Stimulated activated naive CD8-positive, alpha-beta T cell treated with anti-CD3 and anti-CD28 coated beads, Interleukin-15, Interleukin-2, amounts not matched to agents 100 ng/mL and 50 ng/mL, for 24 hours (primary cell): ENCODE data around the gene RPL14.
"Not testable (repeated sequence)": the region's sequence is repeated elsewhere in the genome, so short reads cannot be mapped to it uniquely, and the experiment has no call there.

ENCODE experiments used
- H3K27ac Mint-ChIP-seq: one replicate; pipeline ENCODE4 v1.8.0; 2021; ENCODE audit warnings: mild to moderate bottlenecking, mixed read lengths
- H3K27me3 Mint-ChIP-seq: one replicate; pipeline ENCODE4 v1.8.0; 2021; ENCODE audit warnings: mixed read lengths
- H3K36me3 Mint-ChIP-seq: one replicate; pipeline ENCODE4 v1.8.0; 2021; ENCODE audit warnings: low read depth, mixed read lengths
- H3K4me1 Mint-ChIP-seq: one replicate; pipeline ENCODE4 v1.8.0; 2021; ENCODE audit warnings: low read depth, mixed read lengths
- H3K4me3 Mint-ChIP-seq: one replicate; pipeline ENCODE4 v1.8.0; 2021; ENCODE audit warnings: mild to moderate bottlenecking, mixed read lengths
- H3K9me3 Mint-ChIP-seq: one replicate; pipeline ENCODE4 v1.8.0; 2021; ENCODE audit warnings: mixed read lengths

RPL14 gene

GRCh38 chr3:40452876-40453730 lies 4.0 kb upstream of the RPL14 start:
- Mint-ChIP-seq H3K36me3 (peaks cover 13% of the 10 kb centered on the region), H3K27me3 (no peaks in the 10 kb centered on the region), H3K4me3 (peak overlapping the region; percentile 91), H3K4me1 (peaks cover 29% of the 10 kb centered on the region), H3K9me3 (no peaks in the 10 kb centered on the region), H3K27ac (peak overlapping the region; percentile 92)

- no peak overlapping the region for H3K27ac Mint-ChIP-seq
Observed at GRCh38 chr3:40453933-40454332, 3.2 kb upstream of the RPL14 start.

GRCh38 chr3:40455328-40455727 lies 1.8 kb upstream of the RPL14 start:
- Mint-ChIP-seq H3K36me3 (peaks cover 35% of the 10 kb centered on the region), H3K9me3 (no peaks in the 10 kb centered on the region), H3K4me1 (peaks cover 50% of the 10 kb centered on the region), H3K27me3 (no peaks in the 10 kb centered on the region), H3K27ac (no peak overlapping the region), H3K4me3 (peak overlapping the region; percentile 92)

More at GRCh38 chr3:40453933-40454332, 3.2 kb upstream of the RPL14 start:
- Mint-ChIP-seq H3K4me3 (peak overlapping the region; percentile 91), H3K36me3 (peaks cover 21% of the 10 kb centered on the region), H3K9me3 (no peaks in the 10 kb centered on the region), H3K4me1 (peaks cover 38% of the 10 kb centered on the region), H3K27me3 (no peaks in the 10 kb centered on the region)

DNA sequence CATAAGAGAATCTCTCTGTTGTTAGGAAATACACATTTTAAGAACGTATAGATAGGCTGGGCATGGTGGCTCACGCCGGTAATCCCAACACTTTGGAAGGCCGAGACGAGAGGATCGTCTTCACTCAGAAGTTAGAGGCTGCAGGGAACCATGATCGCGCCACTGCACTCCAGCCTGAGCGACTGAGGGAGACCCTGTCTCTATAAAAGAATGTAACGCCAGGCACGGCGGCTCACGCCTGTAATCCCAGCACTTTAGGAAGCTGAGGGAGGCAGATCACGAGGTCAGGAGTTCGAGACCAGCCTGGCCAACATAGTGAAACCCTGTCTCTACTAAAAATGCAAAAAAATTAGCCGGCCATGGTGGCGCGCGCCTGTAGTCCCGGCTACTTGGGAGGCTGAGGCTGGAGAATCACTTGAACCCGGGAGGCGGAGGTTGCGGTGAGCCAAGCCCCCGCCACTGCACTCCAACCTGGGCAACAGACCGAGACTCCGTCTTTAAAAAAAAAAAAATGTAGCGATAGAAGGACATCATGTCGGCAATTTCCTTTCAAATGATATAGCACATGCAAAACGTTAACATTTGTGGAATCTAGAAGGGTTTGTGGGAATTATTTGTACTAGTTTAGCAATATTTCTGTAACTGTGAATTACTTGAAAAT lies 730 bp upstream of the RPL14 start:
- Mint-ChIP-seq H3K36me3 (peaks cover 42% of the 10 kb centered on the region), H3K4me3 (peak overlapping the region; percentile 92), H3K9me3 (no peaks in the 10 kb centered on the region), H3K27me3 (no peaks in the 10 kb centered on the region), H3K4me1 (peaks cover 57% of the 10 kb centered on the region), H3K27ac (peak overlapping the region; percentile 97)

DNA sequence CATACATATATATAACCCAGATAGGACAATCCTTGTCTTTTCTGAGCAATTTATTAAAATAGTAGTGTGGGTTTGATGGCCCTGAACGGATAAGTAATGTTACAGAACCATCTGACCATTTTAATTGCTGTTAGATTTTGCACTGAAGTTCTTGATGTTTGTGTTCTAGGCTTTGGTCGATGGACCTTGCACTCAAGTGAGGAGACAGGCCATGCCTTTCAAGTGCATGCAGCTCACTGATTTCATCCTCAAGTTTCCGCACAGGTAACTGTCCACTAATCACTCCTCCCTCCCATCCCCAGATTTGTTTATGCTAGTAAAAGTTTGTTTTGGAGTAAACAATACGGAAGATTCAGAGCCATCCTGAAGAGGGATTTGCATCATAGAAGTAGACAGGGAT lies 1.3 kb downstream of the RPL14 start:
- Mint-ChIP-seq H3K36me3 (peaks cover 62% of the 10 kb centered on the region), H3K4me3 (peak overlapping the region; percentile 92), H3K9me3 (no peaks in the 10 kb centered on the region), H3K4me1 (peaks cover 57% of the 10 kb centered on the region), H3K27me3 (no peaks in the 10 kb centered on the region), H3K27ac (peak overlapping the region; percentile 99)

DNA sequence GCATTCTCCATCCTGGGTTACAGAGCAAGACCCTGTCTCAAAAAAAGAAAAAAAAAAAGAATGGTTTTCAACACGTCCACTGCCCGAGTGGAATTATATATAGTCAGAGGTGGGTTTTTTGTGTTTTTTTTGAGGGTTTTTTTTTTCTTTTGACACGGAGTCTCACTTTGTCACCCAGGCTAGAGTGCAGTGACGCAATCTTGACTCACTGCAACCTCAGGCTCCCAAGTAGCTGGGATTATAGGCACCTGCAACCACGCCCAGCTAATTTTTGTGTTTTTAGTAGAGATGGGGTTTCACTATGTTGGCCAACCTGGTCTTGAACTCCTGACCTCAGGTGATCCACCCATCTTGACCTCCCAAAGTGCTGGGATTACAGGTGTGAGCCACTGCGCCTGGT lies 3.3 kb downstream of the RPL14 start:
- peak overlapping the region; percentile 81 for H3K27ac Mint-ChIP-seq
- H3K27me3 Mint-ChIP-seq, H3K9me3 Mint-ChIP-seq: not testable (repeated sequence)
- peak overlapping the region; percentile 92 for H3K4me3 Mint-ChIP-seq
- peaks cover 82% of the 10 kb centered on the region for H3K36me3 Mint-ChIP-seq
- peaks cover 63% of the 10 kb centered on the region for H3K4me1 Mint-ChIP-seq

- peaks cover 58% of the 10 kb centered on the region for H3K4me1 Mint-ChIP-seq
- peaks cover 85% of the 10 kb centered on the region for H3K36me3 Mint-ChIP-seq
- H3K4me3 Mint-ChIP-seq: peak overlapping the region; percentile 47
- H3K9me3 Mint-ChIP-seq: no peaks in the 10 kb centered on the region
- H3K27ac Mint-ChIP-seq: peak overlapping the region; percentile 85
- H3K27me3 Mint-ChIP-seq: no peaks in the 10 kb centered on the region
Observed at GRCh38 chr3:40461161-40461560, 4.0 kb downstream of the RPL14 start.

- not testable (repeated sequence) for H3K27ac Mint-ChIP-seq, H3K9me3 Mint-ChIP-seq, H3K4me3 Mint-ChIP-seq, H3K27me3 Mint-ChIP-seq
- H3K36me3 Mint-ChIP-seq: peaks cover 81% of the 10 kb centered on the region
- H3K4me1 Mint-ChIP-seq: peaks cover 50% of the 10 kb centered on the region
Observed at GRCh38 chr3:40462838-40463237, 5.7 kb downstream of the RPL14 start.

GRCh38 chr3:40463579-40463978 lies 6.4 kb downstream of the RPL14 start:
- Mint-ChIP-seq H3K27ac (peak overlapping the region; percentile 13), H3K4me3 (no peak overlapping the region), H3K27me3 (no peaks in the 10 kb centered on the region), H3K36me3 (peaks cover 74% of the 10 kb centered on the region), H3K9me3 (no peaks in the 10 kb centered on the region), H3K4me1 (peaks cover 42% of the 10 kb centered on the region)

GRCh38 chr3:40464339-40465110 lies 7.4 kb downstream of the RPL14 start:
- Mint-ChIP-seq H3K4me1 (peaks cover 34% of the 10 kb centered on the region), H3K27me3 (no peaks in the 10 kb centered on the region), H3K36me3 (peaks cover 64% of the 10 kb centered on the region), H3K27ac (peak overlapping the region; percentile 63), H3K4me3 (no peak overlapping the region), H3K9me3 (no peaks in the 10 kb centered on the region)

DNA sequence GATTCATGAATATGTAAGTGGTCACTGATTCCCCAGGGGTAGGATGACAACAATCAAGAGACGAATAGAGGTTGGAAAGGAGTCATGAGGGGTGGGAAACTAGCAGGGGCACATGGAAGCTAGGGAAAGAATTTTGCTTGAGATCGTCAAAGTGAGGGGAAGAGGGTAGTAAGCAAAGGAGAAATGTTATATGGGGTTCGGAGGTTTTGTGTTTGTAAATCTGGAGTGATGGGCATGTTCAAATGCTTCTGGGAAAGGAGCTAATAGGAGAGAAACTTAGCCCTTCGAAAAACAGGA lies 7.9 kb downstream of the RPL14 start:
- no peaks in the 10 kb centered on the region for H3K27me3 Mint-ChIP-seq
- H3K4me1 Mint-ChIP-seq: peaks cover 29% of the 10 kb centered on the region
- H3K36me3 Mint-ChIP-seq: peaks cover 59% of the 10 kb centered on the region
- peak overlapping the region; percentile 62 for H3K27ac Mint-ChIP-seq
- H3K9me3 Mint-ChIP-seq: no peaks in the 10 kb centered on the region
- H3K4me3 Mint-ChIP-seq: no peak overlapping the region

GRCh38 chr3:40465456-40465855 lies 8.3 kb downstream of the RPL14 start:
- Mint-ChIP-seq H3K4me1 (peaks cover 25% of the 10 kb centered on the region), H3K27ac (peak overlapping the region; percentile 62), H3K4me3 (no peak overlapping the region), H3K27me3 (no peaks in the 10 kb centered on the region), H3K36me3 (peaks cover 55% of the 10 kb centered on the region), H3K9me3 (no peaks in the 10 kb centered on the region)

DNA sequence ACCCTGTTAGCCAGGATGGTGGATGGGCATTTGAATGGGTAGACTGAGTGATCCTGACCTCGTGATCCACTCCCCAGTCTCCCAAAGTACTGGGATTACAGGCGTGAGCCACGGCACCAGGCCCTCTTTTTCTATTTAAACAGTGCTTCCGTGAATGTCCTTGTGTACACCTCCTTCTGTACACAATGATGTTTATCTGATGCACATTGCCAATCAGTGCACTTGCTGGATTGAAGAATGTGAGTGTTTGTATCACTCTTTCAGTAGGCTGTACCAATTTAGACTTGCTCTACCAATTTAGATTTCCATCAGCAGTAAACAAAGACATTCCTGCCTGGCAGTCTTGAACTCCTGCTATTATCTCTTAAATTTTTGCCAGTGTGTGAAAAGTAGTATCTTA lies 10.9 kb downstream of the RPL14 start:
- H3K9me3 Mint-ChIP-seq: no peaks in the 10 kb centered on the region
- H3K36me3 Mint-ChIP-seq: peaks cover 33% of the 10 kb centered on the region
- H3K4me1 Mint-ChIP-seq: peaks cover 11% of the 10 kb centered on the region
- H3K27ac Mint-ChIP-seq: no peak overlapping the region
- H3K4me3 Mint-ChIP-seq: no peak overlapping the region
- no peaks in the 10 kb centered on the region for H3K27me3 Mint-ChIP-seq

- H3K9me3 Mint-ChIP-seq: no peaks in the 10 kb centered on the region
- H3K4me3 Mint-ChIP-seq: no peak overlapping the region
- no peaks in the 10 kb centered on the region for H3K27me3 Mint-ChIP-seq
- peaks cover 6% of the 10 kb centered on the region for H3K36me3 Mint-ChIP-seq
- no peak overlapping the region for H3K27ac Mint-ChIP-seq
- H3K4me1 Mint-ChIP-seq: no peaks in the 10 kb centered on the region
Observed at GRCh38 chr3:40470701-40471100, 13.6 kb downstream of the RPL14 start.
